HepG2 (cell line): ENCODE data around the gene CIB1. TPM values are rescaled to one million over a fixed set of nuclear protein-coding genes. Genes with fewer than 3 reads are reported as not detected.

Experiments
- ATAC-seq: fragments of 200-7000 bp; cut with Tn5 transposase; 3 replicates; pipeline ENCODE4 v1.9.1; 2020; ENCODE audit warnings: mild to moderate bottlenecking, moderate library complexity
- BruUV-seq: library from RNA; stranded (reverse); fragments of 400-500 nt; replicated peaks from 2 replicates; lab custom pipeline; 2021; lab: Mats Ljungman, UMichigan
- CTCF ChIA-PET: fragments of 300-600 bp; formaldehyde crosslinking; extraction: SDS; loops from one replicate; lab custom pipeline; 2021; ENCODE audit warnings: low total read pairs, inconsistent platforms, low intra/inter-chr PET ratio; lab: Yijun Ruan, JAX
- POLR2A ChIA-PET: fragments of 350-600 bp; sonication (Branson Sonifier 250); formaldehyde crosslinking; loops from one replicate; lab custom pipeline; 2020; ENCODE audit warnings: antibody characterized with exemption, inconsistent platforms; lab: Yijun Ruan, JAX
- DNase-seq: peaks from one replicate; pipeline ENCODE4 v3.0.0-alpha.2; 2015; ENCODE audit warnings: low spot score
- FAIRE-seq: peaks from 3 replicates; lab custom pipeline; 2011; peaks lifted over from hg19 to GRCh38; lab: Jason Lieb, UNC
- H2AFZ ChIP-seq: one replicate; pipeline ENCODE4 v1.6.1; 2011; ENCODE audit warnings: low read length, inconsistent platforms
- H3K27ac ChIP-seq: fragments of 300-600 bp; 3 replicates; pipeline ENCODE4 v1.8.0; 2011; ENCODE audit warnings: mixed run types, mild to moderate bottlenecking, mixed read lengths, low read length, inconsistent platforms; ENCODE audit not compliant: insufficient read depth; ENCODE audit errors: extremely low read length
- H3K27me3 ChIP-seq, 2 experiments: fragments of 200-600 bp in 1 of 2; 2 replicates in 1 of 2; 3 replicates in 1 of 2; pipeline versions ENCODE4 v1.6.0 to v1.8.0; 2011; ENCODE audit warnings: low read length in 2 of 2, mild to moderate bottlenecking in 2 of 2, moderate library complexity in 2 of 2, inconsistent platforms in 1 of 2; ENCODE audit not compliant: insufficient read depth in 2 of 2, control insufficient read depth in 1 of 2
- H3K36me3 ChIP-seq, 2 experiments: fragments of 200-600 bp in 1 of 2; replicated peaks in 1 of 2; 2 replicates in 1 of 2; 3 replicates in 1 of 2; pipeline versions ENCODE4 v1.5.1 to v1.8.0; 2011; ENCODE audit warnings: low read length in 2 of 2, inconsistent platforms in 1 of 2; ENCODE audit not compliant: insufficient read depth in 2 of 2, control insufficient read depth in 1 of 2
- H3K4me1 ChIP-seq: 2 replicates; pipeline ENCODE4 v1.5.1; 2012; ENCODE audit warnings: low read length, inconsistent platforms; ENCODE audit not compliant: insufficient read depth
- H3K4me2 ChIP-seq: 2 replicates; pipeline ENCODE4 v1.6.0; 2011; ENCODE audit warnings: low read depth, low read length, inconsistent platforms
- H3K4me3 ChIP-seq, 3 experiments: fragments of 200-600 bp in 1 of 3; sonication (generic), shearing (Covaris generic) in 1 of 3; replicated peaks in 1 of 3; 2 replicates each; pipeline ENCODE4 v1.5.1; 2011 to 2016; ENCODE audit warnings: low read length in 3 of 3, inconsistent platforms in 2 of 3, low read depth in 2 of 3, mild to moderate bottlenecking in 2 of 3, control low read depth in 1 of 3, mixed read lengths in 1 of 3; ENCODE audit not compliant: insufficient read depth in 1 of 3
- H3K79me2 ChIP-seq: one replicate; pipeline ENCODE4 v1.6.1; 2011; ENCODE audit warnings: low read length, inconsistent platforms; ENCODE audit not compliant: insufficient read depth
- H3K9ac ChIP-seq: 2 replicates; pipeline ENCODE4 v1.6.0; 2011; ENCODE audit warnings: mild to moderate bottlenecking, low read depth, low read length, inconsistent platforms; ENCODE audit not compliant: insufficient read depth
- H3K9me3 ChIP-seq: 2 replicates; pipeline ENCODE4 v1.5.1; 2012; ENCODE audit warnings: mild to moderate bottlenecking, low read length
- H4K20me1 ChIP-seq: 2 replicates; pipeline ENCODE4 v1.6.0; 2011; ENCODE audit warnings: inconsistent platforms, mild to moderate bottlenecking, low read length, moderate library complexity; ENCODE audit not compliant: insufficient read depth
- E2F2 ChIP-seq: sonication (generic); formaldehyde crosslinking; IDR thresholded peaks from 2 replicates; pipeline ENCODE4 v1.4.0; 2020; ENCODE audit warnings: missing genetic modification reagents, borderline replicate concordance
- TAF1 ChIP-seq: sonication (generic); formaldehyde crosslinking; IDR thresholded peaks from 2 replicates; pipeline ENCODE4 v1.4.0; 2020; ENCODE audit warnings: missing genetic modification reagents
- ZNF513 ChIP-seq: sonication (generic); formaldehyde crosslinking; conservative IDR thresholded peaks from 2 replicates; pipeline ENCODE4 v1.5.0; 2020; ENCODE audit warnings: missing genetic modification reagents
- ZNF709 ChIP-seq: sonication (generic); formaldehyde crosslinking; IDR thresholded peaks from 2 replicates; pipeline ENCODE4 v1.5.0; 2020; ENCODE audit warnings: mild to moderate bottlenecking, missing genetic modification reagents
- ZSCAN21 ChIP-seq: sonication (generic); formaldehyde crosslinking; IDR thresholded peaks from 2 replicates; pipeline ENCODE4 v1.8.0; 2022; ENCODE audit warnings: mild to moderate bottlenecking, missing genetic modification reagents, moderate library complexity, borderline replicate concordance
- WGBS: methylation state at CpG from one replicate; pipeline ENCODE4 v1.1.6; 2017; ENCODE audit warnings: low lambda C conversion rate; 5-methylcytosine and 5-hydroxymethylcytosine counted together
- in situ Hi-C: cut with HindIII; loops from 2 replicates; pipeline ENCODE4 v1.10.0; 2017; ENCODE audit warnings: low pct_unique_long_range_greater_than_20kb; ENCODE audit not compliant: extremely low pct_ligation_motif_present
- intact Hi-C: fragments of 100-400 bp; cut with micrococcal nuclease; formaldehyde crosslinking; loops from one replicate; pipeline ENCODE4 v1.10.0; 2022; ENCODE audit not compliant: unreplicated experiment
- polyA plus RNA-seq, 8 experiments: library from polyadenylated mRNA; depleted of rRNA in 3 of 8; stranded (reverse) in 7 of 8; unstranded in 1 of 8; fragments of >200 nt; fragmentation: Illumina TruSeq in 4 of 8; extraction: Trizol in 4 of 8; gene quantifications; 2 replicates each; pipeline versions ENCODE4 v1.2.1 to v1.2.3, GENCODE V29; 2011 to 2016; ENCODE audit warnings: low read depth in 4 of 8, missing spikeins in 1 of 8, mixed read lengths in 1 of 8; ENCODE audit not compliant: insufficient read depth in 1 of 8
- total RNA-seq, 5 experiments: library from RNA; depleted of rRNA; stranded (reverse); fragments of >200 nt; fragmentation: Illumina TruSeq; extraction: Trizol; gene quantifications; 2 replicates each; pipeline ENCODE4 v1.2.3, GENCODE V29; 2016; ENCODE audit warnings: low read depth in 1 of 5

The CIB1 gene
- total and polyA plus RNA-seq, 2 of the 13 experiments (the other 11 are each of a cell fraction or from before 2014, with no cell fraction given), result 38.7 to 72.7 TPM

DNA sequence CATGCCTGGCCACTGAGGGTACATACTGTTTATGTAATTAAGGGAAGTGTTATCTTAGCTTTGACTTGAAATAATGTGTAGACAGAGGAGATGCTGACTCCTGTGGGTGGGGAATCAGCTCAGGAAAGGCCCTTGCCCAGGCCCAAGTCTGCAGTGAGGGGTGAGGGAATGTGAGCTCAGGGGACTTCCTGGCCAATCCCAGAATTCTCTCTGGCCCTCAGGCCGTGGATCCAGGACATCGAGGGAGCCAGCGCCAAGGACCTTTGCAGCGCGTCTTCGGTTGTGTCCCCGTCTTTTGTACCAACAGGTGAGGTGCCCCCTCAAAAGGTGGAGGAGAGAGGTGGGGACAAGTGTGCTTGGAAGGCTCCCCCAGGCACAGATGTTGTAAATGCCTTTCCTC lies 6.4 kb downstream of the CIB1 start:
- FAIRE-seq, result no peak
- Histone ChIP-seq H3K79me2 (peaks cover 4% of the 10 kb centered on the region), H4K20me1 (no peaks in the 10 kb centered on the region), H3K27ac (no peak overlapping the region), H3K27me3 (no peaks in the 10 kb centered on the region), H3K9ac (no peak overlapping the region), H3K36me3 (peaks cover 21 to 69% of the 10 kb centered on the region in 2 experiments), H3K9me3 (no peaks in the 10 kb centered on the region), H3K4me3 (no peak overlapping the region), H3K4me1 (peaks cover 12% of the 10 kb centered on the region), H2AFZ (no peak overlapping the region), H3K4me2 (no peak overlapping the region)
- intact Hi-C loops, result no loop called here
- CTCF ChIA-PET, result no interaction called here
- in situ Hi-C loops, result no loop called here
- no peak for ATAC-seq
- no peak for DNase-seq
- TF ChIP-seq ZSCAN21 (no peak), TAF1 (no peak), E2F2 (CRISPR knock-in tag) (no peak), ZNF513 (CRISPR knock-in tag) (no peak), ZNF709 (CRISPR knock-in tag) (no peak)
- BruUV-seq, result no TSS peak
- 100% methylated on average over 3 of the region's 7 CpGs for WGBS
- POLR2A ChIA-PET, result no interaction called here
